ENCODE data around the gene ZNF786.
"Not testable (repeated sequence)": the region's sequence is repeated elsewhere in the genome, so short reads cannot be mapped to it uniquely, and the experiment has no call there.

Gene ZNF786

GRCh38 chr7:149038641-149039040 is 51.9 kb downstream of the ZNF786 start:
- in situ Hi-C loops (cut with HindIII; ENCODE audit: low sequenced_read_pairs) = not testable (repeated sequence)

- in situ Hi-C loops (cut with HindIII; ENCODE audit: low sequenced_read_pairs) = no loop called here
Observed at GRCh38 chr7:149036676-149037075, 53.8 kb downstream of the ZNF786 start.

GRCh38 chr7:149031353-149031910 is 59.1 kb downstream of the ZNF786 start:
- in situ Hi-C loops (cut with HindIII; ENCODE audit: low sequenced_read_pairs) = no loop called here

GRCh38 chr7:149030439-149030838 is 60.1 kb downstream of the ZNF786 start:
- in situ Hi-C loops (cut with HindIII; ENCODE audit: low sequenced_read_pairs) = not testable (repeated sequence)

- in situ Hi-C loops (cut with HindIII; ENCODE audit: low sequenced_read_pairs) = no loop called here
Observed at GRCh38 chr7:149028346-149029109, 62.0 kb downstream of the ZNF786 start, which contains the start of gene PDIA4. TSS of gene PDIA4 (minus strand) at chr7:149028505. CDS start at chr7:149028408, 97 bp downstream.

GRCh38 chr7:149027611-149028345 is 62.7 kb downstream of the ZNF786 start:
- in situ Hi-C loops (cut with HindIII; ENCODE audit: low sequenced_read_pairs) = no loop called here

DNA sequence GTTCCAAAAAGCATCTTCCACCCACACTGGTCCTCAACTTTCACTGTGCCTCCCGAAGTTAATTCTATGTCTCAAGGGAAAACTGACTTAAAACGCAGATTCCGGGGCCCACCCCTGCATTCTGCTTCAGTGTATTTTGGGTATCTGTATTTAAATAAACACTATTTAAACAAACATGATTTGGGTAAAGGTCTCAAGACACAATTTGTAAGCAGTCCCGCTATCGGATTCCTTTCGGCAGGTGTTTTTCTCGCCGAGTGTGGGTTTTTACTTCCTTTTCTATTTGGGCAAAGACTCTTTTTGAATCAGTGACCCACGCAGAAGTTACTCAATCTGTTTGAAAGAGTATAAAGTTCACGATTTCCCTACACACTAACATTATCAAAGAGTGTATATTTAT is 63.5 kb downstream of the ZNF786 start:
- in situ Hi-C loops (cut with HindIII; ENCODE audit: low sequenced_read_pairs) = no loop called here

DNA sequence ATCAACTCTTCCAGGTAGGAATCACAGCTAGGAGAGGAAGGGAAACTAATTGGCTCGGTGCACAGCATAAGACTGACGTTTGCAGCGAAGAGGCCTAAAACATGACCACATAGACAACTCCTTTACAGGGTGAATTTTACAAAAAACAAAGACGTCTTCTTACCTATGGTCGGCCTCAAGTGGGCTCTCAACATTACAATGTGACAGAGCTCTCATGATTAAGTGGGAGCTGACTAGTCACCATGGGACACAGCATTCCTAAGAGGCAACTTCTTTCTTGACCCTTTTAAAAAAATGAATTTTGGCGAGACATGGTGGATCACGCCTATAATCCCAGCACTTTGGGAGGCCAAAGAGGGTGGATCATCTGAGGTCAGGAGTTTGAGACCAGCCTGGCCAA is 66.9 kb downstream of the ZNF786 start:
- in situ Hi-C loops (cut with HindIII; ENCODE audit: low sequenced_read_pairs) = no loop called here

DNA sequence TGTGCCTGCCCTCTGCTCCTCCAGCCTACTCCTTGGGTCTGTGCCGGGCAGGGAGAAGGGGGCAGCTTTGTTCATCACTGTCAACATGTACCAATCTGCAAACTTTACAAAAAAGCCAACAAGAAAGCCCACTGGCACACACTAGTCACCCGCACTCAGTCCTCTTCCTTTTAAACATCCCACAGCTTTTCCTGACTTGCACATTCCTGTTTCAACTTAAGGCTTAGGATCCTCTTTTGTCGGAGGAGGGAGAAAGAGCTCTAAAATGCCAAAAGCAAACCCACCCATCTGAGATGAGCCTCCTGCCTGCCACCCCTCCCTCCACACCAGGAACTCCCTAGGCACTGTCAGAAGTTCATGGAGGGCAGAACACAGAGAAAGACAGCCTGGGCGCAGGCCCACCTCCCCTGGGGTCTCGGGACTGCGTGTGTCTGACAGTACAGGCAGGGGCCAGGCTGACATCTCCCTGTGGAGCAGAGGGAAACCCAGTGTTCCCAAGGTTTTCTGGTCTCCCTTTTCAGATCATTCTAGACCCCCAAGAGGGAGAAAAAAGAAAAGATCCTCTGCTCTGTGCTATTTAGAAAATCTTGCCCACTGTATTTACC is 67.7 kb downstream of the ZNF786 start:
- in situ Hi-C loops (cut with HindIII; ENCODE audit: low sequenced_read_pairs) = no loop called here

DNA sequence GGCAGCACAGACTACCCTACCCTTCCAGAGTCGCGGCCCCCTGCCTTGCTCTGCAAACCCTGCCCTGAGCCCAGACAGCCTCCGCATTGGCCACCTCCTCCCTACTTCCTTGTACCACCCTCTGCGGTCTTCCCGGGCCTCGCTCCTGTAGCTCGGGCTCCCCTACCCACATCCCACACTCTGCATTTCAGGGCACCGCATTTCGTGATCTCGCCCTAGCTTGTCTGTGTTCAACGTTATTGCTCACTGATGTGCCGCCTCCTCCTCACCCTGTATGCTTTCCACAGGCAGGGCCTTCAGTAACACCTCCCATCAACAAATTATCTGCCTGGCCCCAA is 68.8 kb downstream of the ZNF786 start:
- in situ Hi-C loops (cut with HindIII; ENCODE audit: low sequenced_read_pairs) = no loop called here

DNA sequence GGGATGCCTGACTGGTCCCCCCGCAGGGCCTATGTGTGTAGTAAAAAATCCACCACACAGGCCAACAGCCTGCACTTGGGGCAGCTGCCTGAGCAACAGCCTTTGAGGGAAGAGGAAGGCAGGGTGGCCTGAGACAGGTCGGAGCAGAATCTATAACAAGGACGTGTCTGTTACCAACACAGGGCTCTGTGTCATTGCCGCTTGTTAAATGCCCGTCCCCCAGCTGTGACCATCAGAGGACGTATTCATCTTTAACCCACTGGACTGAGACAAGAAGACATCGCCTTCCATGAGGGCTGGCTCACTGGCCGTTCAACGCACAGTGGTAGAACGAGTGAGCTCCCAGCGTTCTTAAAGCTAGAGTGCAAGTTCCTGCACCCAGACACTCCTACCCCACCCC is 70.0 kb downstream of the ZNF786 start:
- in situ Hi-C loops (cut with HindIII; ENCODE audit: low sequenced_read_pairs) = no loop called here
